Activated naive CD4-positive, alpha-beta T cell treated with anti-CD3 and anti-CD28 coated beads for 36 hours (primary cell): ENCODE results near the gene AMT. TPM values are rescaled to one million over a fixed set of nuclear protein-coding genes. Genes with fewer than 3 reads are reported as not detected.

ENCODE experiments used
- CTCF ChIA-PET: fragments of 350-600 bp; sonication (Branson Sonifier 250); formaldehyde crosslinking; loops from one replicate; lab custom pipeline; 2021; ENCODE audit warnings: antibody characterized with exemption; lab: Charles Lee
- DNase-seq: peaks from one replicate; pipeline ENCODE4 v3.0.0-alpha.2; 2020
- H3K27ac Mint-ChIP-seq: one replicate; pipeline ENCODE4 v1.8.0; 2021; ENCODE audit warnings: mild to moderate bottlenecking, mixed read lengths
- H3K27me3 Mint-ChIP-seq: one replicate; pipeline ENCODE4 v1.8.0; 2021; ENCODE audit warnings: low read depth, mixed read lengths
- H3K36me3 Mint-ChIP-seq: one replicate; pipeline ENCODE4 v1.8.0; 2021; ENCODE audit warnings: low read depth, mixed read lengths
- H3K4me1 Mint-ChIP-seq: one replicate; pipeline ENCODE4 v1.8.0; 2021; ENCODE audit warnings: low read depth, mixed read lengths
- H3K4me3 Mint-ChIP-seq: one replicate; pipeline ENCODE4 v1.8.0; 2021; ENCODE audit warnings: mild to moderate bottlenecking, moderate library complexity, mixed read lengths
- H3K9me3 Mint-ChIP-seq: one replicate; pipeline ENCODE4 v1.8.0; 2021; ENCODE audit warnings: mixed read lengths
- intact Hi-C: fragments of 100-400 bp; cut with micrococcal nuclease; formaldehyde crosslinking; loops from one replicate; pipeline ENCODE4 v1.15.1; 2023
- total RNA-seq, 2 experiments: library from RNA; stranded (reverse); gene quantifications; one replicate each; pipeline ENCODE4 v1.2.3, GENCODE V29; 2021

AMT gene
- 1 to 10 TPM; 2.5 to 2.7 TPM for total RNA-seq

GRCh38 chr3:49422379-49423248 lies at the start of gene AMT:
AMT (minus strand) TSS chr3:49422473; CDS start chr3:49422450, 23 bp downstream.
- H3K9me3 Mint-ChIP-seq, result no peaks in the 10 kb centered on the region
- DNase-seq, result no peak
- intact Hi-C loops, result no loop called here
- peaks cover 5% of the 10 kb centered on the region for H3K36me3 Mint-ChIP-seq
- no peaks in the 10 kb centered on the region for H3K27me3 Mint-ChIP-seq
- peaks cover 44% of the 10 kb centered on the region for H3K4me1 Mint-ChIP-seq
- H3K4me3 Mint-ChIP-seq, result no peak within 1 kb of the TSS
- H3K27ac Mint-ChIP-seq, result no peak within 1 kb of the TSS
- CTCF ChIA-PET, result interaction anchor here (0.6 kb wide), 1 partner anchor 29 kb away, joined by 3 read pairs; no protein-coding TSS in a partner anchor

GRCh38 chr3:49470714-49471420 lies 48.6 kb upstream of the AMT start:
- Mint-ChIP-seq H3K27me3 (no peaks in the 10 kb centered on the region), H3K4me3 (peak overlapping the region; percentile 83), H3K9me3 (no peaks in the 10 kb centered on the region), H3K4me1 (peaks cover 16% of the 10 kb centered on the region), H3K27ac (peak overlapping the region; percentile 85), H3K36me3 (peaks cover 2% of the 10 kb centered on the region)
- intact Hi-C loops, result loop anchor here (1.0 to 2.0 kb wide), 10 partner anchors 42 to 914 kb away; partner anchors contain the start of genes APEH, IMPDH2, KLHDC8B and NICN1
- CTCF ChIA-PET, result interaction anchor here (0.5 to 1.4 kb wide), 2 partner anchors 126 to 306 kb away, joined by 3 to 4 read pairs; no protein-coding TSS in a partner anchor
- peak; percentile 11 for DNase-seq

GRCh38 chr3:49469936-49470713 lies 47.9 kb upstream of the AMT start, which contains the start of gene DAG1:
DAG1 (plus strand) TSS chr3:49470267; CDS start chr3:49510535, 40,268 bp downstream.
- Mint-ChIP-seq H3K36me3 (peaks cover 2% of the 10 kb centered on the region), H3K4me3 (peak within 1 kb of the TSS; percentile 83), H3K4me1 (peaks cover 14% of the 10 kb centered on the region), H3K27ac (peak within 1 kb of the TSS; percentile 85), H3K9me3 (no peaks in the 10 kb centered on the region), H3K27me3 (no peaks in the 10 kb centered on the region)
- intact Hi-C loops, result loop anchor here (1.0 to 2.0 kb wide), 10 partner anchors 41 to 913 kb away; partner anchors contain the start of genes APEH, IMPDH2, KLHDC8B and NICN1
- peak; percentile 97 for DNase-seq
- CTCF ChIA-PET, result interaction anchor here (0.5 to 1.4 kb wide), 6 partner anchors 21 to 449 kb away, joined by 3 to 4 read pairs (median 4); partner anchors contain the start of gene NDUFAF3

- Mint-ChIP-seq H3K4me1 (peaks cover 14% of the 10 kb centered on the region), H3K36me3 (peaks cover 2% of the 10 kb centered on the region), H3K27ac (peak overlapping the region; percentile 38), H3K27me3 (no peaks in the 10 kb centered on the region), H3K9me3 (no peaks in the 10 kb centered on the region), H3K4me3 (peak overlapping the region; percentile 78)
- no peak for DNase-seq
- CTCF ChIA-PET, result interaction anchor here (0.6 to 1.1 kb wide), 4 partner anchors 20 to 448 kb away, joined by 3 to 4 read pairs (median 4); partner anchors contain the start of gene NDUFAF3
- intact Hi-C loops, result no loop called here
Observed at GRCh38 chr3:49469037-49469935, 47.0 kb upstream of the AMT start.

GRCh38 chr3:49466085-49466484 lies 43.8 kb upstream of the AMT start:
- H3K4me3 Mint-ChIP-seq, result no peak overlapping the region
- H3K9me3 Mint-ChIP-seq, result no peaks in the 10 kb centered on the region
- intact Hi-C loops, result no loop called here
- no peak for DNase-seq
- H3K27me3 Mint-ChIP-seq, result no peaks in the 10 kb centered on the region
- H3K4me1 Mint-ChIP-seq, result peaks cover 2% of the 10 kb centered on the region
- no peaks in the 10 kb centered on the region for H3K36me3 Mint-ChIP-seq
- H3K27ac Mint-ChIP-seq, result no peak overlapping the region
- CTCF ChIA-PET, result interaction anchor here (0.6 to 1.1 kb wide), 2 partner anchors 22 to 73 kb away, joined by 3 read pairs; no protein-coding TSS in a partner anchor

- intact Hi-C loops, result no loop called here
- no peaks in the 10 kb centered on the region for H3K9me3 Mint-ChIP-seq
- H3K27ac Mint-ChIP-seq, result no peak overlapping the region
- H3K4me1 Mint-ChIP-seq, result no peaks in the 10 kb centered on the region
- DNase-seq, result no peak
- CTCF ChIA-PET, result interaction anchor here (1.1 kb wide), 1 partner anchor 21 kb away, joined by 3 read pairs; no protein-coding TSS in a partner anchor
- no peaks in the 10 kb centered on the region for H3K36me3 Mint-ChIP-seq
- H3K27me3 Mint-ChIP-seq, result no peaks in the 10 kb centered on the region
- no peak overlapping the region for H3K4me3 Mint-ChIP-seq
Observed at GRCh38 chr3:49465270-49466034, 43.2 kb upstream of the AMT start.

- intact Hi-C loops, result no loop called here
- no peaks in the 10 kb centered on the region for H3K4me1 Mint-ChIP-seq
- H3K9me3 Mint-ChIP-seq, result no peaks in the 10 kb centered on the region
- H3K36me3 Mint-ChIP-seq, result no peaks in the 10 kb centered on the region
- CTCF ChIA-PET, result no interaction called here
- no peak overlapping the region for H3K4me3 Mint-ChIP-seq
- H3K27ac Mint-ChIP-seq, result no peak overlapping the region
- no peak for DNase-seq
- H3K27me3 Mint-ChIP-seq, result no peaks in the 10 kb centered on the region
Observed at GRCh38 chr3:49462222-49462621, 39.9 kb upstream of the AMT start.

GRCh38 chr3:49461443-49462171 lies 39.3 kb upstream of the AMT start:
- no peak for DNase-seq
- no peaks in the 10 kb centered on the region for H3K36me3 Mint-ChIP-seq
- H3K4me1 Mint-ChIP-seq, result no peaks in the 10 kb centered on the region
- CTCF ChIA-PET, result no interaction called here
- no peak overlapping the region for H3K27ac Mint-ChIP-seq
- intact Hi-C loops, result no loop called here
- no peaks in the 10 kb centered on the region for H3K27me3 Mint-ChIP-seq
- H3K9me3 Mint-ChIP-seq, result no peaks in the 10 kb centered on the region
- H3K4me3 Mint-ChIP-seq, result no peak overlapping the region

GRCh38 chr3:49460956-49461355 lies 38.7 kb upstream of the AMT start:
- H3K9me3 Mint-ChIP-seq, result no peaks in the 10 kb centered on the region
- no peaks in the 10 kb centered on the region for H3K4me1 Mint-ChIP-seq
- CTCF ChIA-PET, result no interaction called here
- no peak overlapping the region for H3K27ac Mint-ChIP-seq
- no peak overlapping the region for H3K4me3 Mint-ChIP-seq
- DNase-seq, result no peak
- H3K36me3 Mint-ChIP-seq, result no peaks in the 10 kb centered on the region
- intact Hi-C loops, result no loop called here
- no peaks in the 10 kb centered on the region for H3K27me3 Mint-ChIP-seq
